PC-3 (cell line): ENCODE results near the gene TRPM8.

Experiments
- CTCF ChIP-seq: fragments of 300-600 bp; sonication (generic); conservative IDR thresholded peaks from 2 replicates; pipeline ENCODE4 v1.5.1; 2017; ENCODE audit warnings: antibody characterized with exemption, low read depth, mild to moderate bottlenecking, low read length
- EZH2 ChIP-seq: fragments of 300-600 bp; sonication (generic); IDR thresholded peaks from one replicate; pipeline ENCODE4 v1.6.1; 2017; ENCODE audit warnings: antibody characterized with exemption, mild to moderate bottlenecking, low read length; ENCODE audit not compliant: unreplicated experiment

GRCh38 chr2:234025466-234025865, 108.3 kb downstream of the TRPM8 start:
- TF ChIP-seq CTCF (no peak), EZH2 (no peak)
